Transverse colon (tissue), 4 donors: ENCODE data around the gene TTC16. TPM values are rescaled to one million over a fixed set of nuclear protein-coding genes. Genes with fewer than 3 reads are reported as not detected.
"Not testable (repeated sequence)": the region's sequence is repeated elsewhere in the genome, so short reads cannot be mapped to it uniquely, and the experiment has no call there.

Source experiments
- DNase-seq: peaks from one replicate; pipeline ENCODE4 v3.0.0-alpha.2; 2019
- H3K27ac ChIP-seq, 4 donors: fragments of 200-600 bp; sonication (generic); 2 replicates each; pipeline ENCODE4 v1.5.1; 2016 to 2018; ENCODE audit warnings: inconsistent platforms in 4 of 4
- H3K27me3 ChIP-seq: fragments of 200-600 bp; sonication (generic); 2 replicates; pipeline ENCODE4 v1.5.1; 2017; ENCODE audit warnings: inconsistent platforms
- H3K36me3 ChIP-seq, 4 donors: fragments of 200-600 bp; sonication (generic); 2 replicates each; pipeline ENCODE4 v1.5.1; 2017 to 2019; ENCODE audit warnings: inconsistent platforms in 4 of 4
- H3K4me1 ChIP-seq, 4 donors: fragments of 200-600 bp; sonication (generic); 2 replicates each; pipeline ENCODE4 v1.5.1; 2017 to 2020; ENCODE audit warnings: inconsistent platforms in 4 of 4
- H3K4me3 ChIP-seq, 4 donors: fragments of 200-600 bp; sonication (generic); 1 replicate in 1 of 4; 2 replicates in 3 of 4; pipeline versions ENCODE4 v1.5.1 to v1.6.1; 2017 to 2019; ENCODE audit warnings: inconsistent platforms in 4 of 4
- H3K9me3 ChIP-seq, 2 donors: fragments of 200-600 bp; sonication (generic); 2 replicates each; pipeline ENCODE4 v1.5.1; 2017 to 2019; ENCODE audit warnings: inconsistent platforms in 2 of 2
- EP300 ChIP-seq: sonication (generic); formaldehyde crosslinking; IDR thresholded peaks from one replicate; pipeline ENCODE4 v1.6.1; 2017; ENCODE audit warnings: antibody characterized with exemption, low read depth
- POLR2A ChIP-seq: fragments of 450-650 bp; IDR thresholded peaks from one replicate; pipeline ENCODE4 v1.6.1; 2016; ENCODE audit warnings: antibody characterized with exemption, mild to moderate bottlenecking, moderate library complexity
- POLR2AphosphoS5 ChIP-seq, 3 donors: sonication (generic); formaldehyde crosslinking; IDR thresholded peaks; one replicate each; pipeline ENCODE4 v1.6.1; 2016; ENCODE audit warnings: antibody characterized with exemption in 3 of 3
- WGBS, 2 donors: methylation state at CpG; one replicate each; pipeline ENCODE4 v1.1.5; 2018; ENCODE audit warnings: low coverage in 1 of 2; 5-methylcytosine and 5-hydroxymethylcytosine counted together
- in situ Hi-C, 4 donors: fragments of 200-750 bp; cut with MboI; loops; one replicate each; pipeline versions ENCODE4 v1.15.0 to v1.15.1; 2017; ENCODE audit warnings: low sequenced_read_pairs in 3 of 4, low pct_ligation_motif_present in 1 of 4, low pct_unique_long_range_greater_than_20kb in 1 of 4
- intact Hi-C: fragments of 100-400 bp; cut with DNase I; formaldehyde crosslinking; loops from one replicate; pipeline ENCODE4 v1.15.1; 2023; ENCODE audit warnings: low total_unique reads
- total RNA-seq, 4 donors: library from RNA; depleted of rRNA; stranded (reverse); fragments of >200 nt; gene quantifications; one replicate each; pipeline ENCODE4 v1.1.0, GENCODE V29; 2016
- TF ChIP-seq, protein P1 (sequence below), 5 experiments: fragments of 200-600 bp in 3 of 5; fragments of 450-650 bp in 2 of 5; sonication (generic) in 3 of 5; IDR thresholded peaks; 1 replicate in 2 of 5; 2 replicates in 3 of 5; pipeline ENCODE4 v1.5.1; 2016 to 2017; ENCODE audit warnings: antibody characterized with exemption in 5 of 5, inconsistent platforms in 3 of 5, mild to moderate bottlenecking in 2 of 5, moderate library complexity in 1 of 5

The TTC16 gene
- total RNA-seq, 4 donors from 2014 or later = not detected

DNA sequence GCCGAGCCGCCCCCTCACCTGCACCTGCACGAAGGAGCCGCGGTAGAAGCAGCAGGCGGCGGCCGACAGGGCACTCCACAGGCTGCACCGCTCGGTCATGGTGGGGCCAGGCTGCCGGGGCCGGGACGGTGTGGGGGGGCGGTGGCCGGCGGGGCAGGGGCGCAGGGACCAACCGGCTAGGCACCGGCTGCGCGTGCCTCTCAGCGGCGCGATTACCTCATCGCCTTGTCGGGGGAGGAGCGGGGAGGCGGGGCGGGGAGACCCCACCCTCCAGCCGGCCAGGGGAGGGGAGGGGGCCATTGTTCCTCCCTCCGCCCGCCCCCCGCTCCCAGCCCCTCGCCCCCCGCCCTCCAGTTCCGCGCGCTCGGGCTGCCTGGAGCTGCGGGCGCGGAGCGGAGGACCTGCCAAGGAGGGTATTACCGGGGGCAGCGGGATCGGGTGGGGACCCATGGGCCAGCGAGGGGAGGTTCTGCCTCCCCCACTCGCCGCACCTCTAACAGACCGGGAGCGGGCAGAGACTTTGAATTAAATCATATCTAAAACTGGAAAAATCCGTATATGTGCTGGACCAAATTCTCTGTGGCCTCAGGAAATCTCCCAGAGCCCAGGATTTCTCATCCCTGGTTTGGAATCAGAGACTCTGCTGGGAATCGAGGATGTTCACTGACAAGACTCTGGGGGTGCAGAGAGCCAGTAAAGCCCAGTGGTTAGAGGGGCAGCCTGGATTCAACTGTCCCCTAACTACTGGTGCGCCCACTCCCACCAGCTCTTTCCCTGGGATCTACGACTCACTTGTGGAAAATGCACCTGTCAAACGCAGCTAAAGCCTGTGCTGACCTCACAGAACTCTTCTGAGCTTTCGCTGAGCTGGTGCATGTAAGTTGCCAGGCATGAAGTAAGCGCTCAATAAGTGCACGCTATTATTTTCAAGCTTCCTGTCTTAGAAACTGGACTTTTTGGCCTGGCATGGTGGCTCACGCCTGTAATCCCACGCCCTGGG, 39.5 kb downstream of the TTC16 start:
- H3K27ac ChIP-seq = no peak overlapping the region

DNA sequence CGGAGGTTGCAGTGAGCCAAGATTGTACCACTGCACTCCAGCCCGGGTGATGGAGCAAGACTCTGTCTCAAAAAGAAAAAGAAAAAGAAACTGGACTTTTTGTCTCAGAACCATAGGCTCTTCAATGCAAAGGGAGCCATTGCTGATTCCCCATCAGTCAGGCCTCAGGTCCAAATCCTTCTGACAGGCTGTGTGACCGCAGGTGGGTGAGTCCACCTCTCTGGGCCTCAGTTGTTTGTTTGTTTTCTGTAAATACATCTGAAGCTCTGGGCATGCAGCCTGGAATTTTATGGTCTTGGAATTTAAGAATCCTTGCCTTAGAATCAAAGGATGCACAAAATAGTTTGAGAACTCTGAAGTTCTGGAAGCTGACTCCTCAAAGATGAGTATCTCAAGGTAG, 40.4 kb downstream of the TTC16 start:
- Histone ChIP-seq H3K9me3 (no peaks in the 10 kb centered on the region), H3K4me1 (peaks cover 0 to 3% (median 0%) of the 10 kb centered on the region in 4 donors), H3K36me3 (no peaks in the 10 kb centered on the region), H3K27ac (no peak overlapping the region), H3K4me3 (no peak overlapping the region), H3K27me3 (peaks cover 54% of the 10 kb centered on the region)
- intact Hi-C loops = no loop called here
- TF ChIP-seq POLR2AphosphoS5 (IDR thresholded peaks at IDR 0.05) (no peak), EP300 (no peak)
- TF ChIP-seq, protein P1, sequence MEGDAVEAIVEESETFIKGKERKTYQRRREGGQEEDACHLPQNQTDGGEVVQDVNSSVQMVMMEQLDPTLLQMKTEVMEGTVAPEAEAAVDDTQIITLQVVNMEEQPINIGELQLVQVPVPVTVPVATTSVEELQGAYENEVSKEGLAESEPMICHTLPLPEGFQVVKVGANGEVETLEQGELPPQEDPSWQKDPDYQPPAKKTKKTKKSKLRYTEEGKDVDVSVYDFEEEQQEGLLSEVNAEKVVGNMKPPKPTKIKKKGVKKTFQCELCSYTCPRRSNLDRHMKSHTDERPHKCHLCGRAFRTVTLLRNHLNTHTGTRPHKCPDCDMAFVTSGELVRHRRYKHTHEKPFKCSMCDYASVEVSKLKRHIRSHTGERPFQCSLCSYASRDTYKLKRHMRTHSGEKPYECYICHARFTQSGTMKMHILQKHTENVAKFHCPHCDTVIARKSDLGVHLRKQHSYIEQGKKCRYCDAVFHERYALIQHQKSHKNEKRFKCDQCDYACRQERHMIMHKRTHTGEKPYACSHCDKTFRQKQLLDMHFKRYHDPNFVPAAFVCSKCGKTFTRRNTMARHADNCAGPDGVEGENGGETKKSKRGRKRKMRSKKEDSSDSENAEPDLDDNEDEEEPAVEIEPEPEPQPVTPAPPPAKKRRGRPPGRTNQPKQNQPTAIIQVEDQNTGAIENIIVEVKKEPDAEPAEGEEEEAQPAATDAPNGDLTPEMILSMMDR (IDR thresholded peaks at IDR 0.05) = no peak
- DNase-seq = no peak
- WGBS, 2 donors = 78% methylated on average over 3 of the region's 3 CpGs; no CpG with 5 or more reads in 1 of the 2 donors
- in situ Hi-C loops = no loop called here

More for the DNA sequence above, 39.5 kb downstream of the TTC16 start:
- H3K9me3 ChIP-seq = no peaks in the 10 kb centered on the region
- intact Hi-C loops (no loop called here), in situ Hi-C loops (no loop called here)
- peaks cover 54% of the 10 kb centered on the region for H3K27me3 ChIP-seq
- no peak overlapping the region for H3K4me3 ChIP-seq
- no peaks in the 10 kb centered on the region for H3K36me3 ChIP-seq
- TF ChIP-seq EP300 = no peak
- TF ChIP-seq, protein P1 (IDR thresholded peaks at IDR 0.05) = no peak
- TF ChIP-seq POLR2AphosphoS5 (IDR thresholded peaks at IDR 0.05) = no peak
- no peak for TF ChIP-seq POLR2A
- peaks cover 0 to 3% (median 0%) of the 10 kb centered on the region in 4 donors for H3K4me1 ChIP-seq
- no peak for DNase-seq
- WGBS, 2 donors = 35 to 55% methylated on average over 6 to 31 of the region's 61 CpGs

DNA sequence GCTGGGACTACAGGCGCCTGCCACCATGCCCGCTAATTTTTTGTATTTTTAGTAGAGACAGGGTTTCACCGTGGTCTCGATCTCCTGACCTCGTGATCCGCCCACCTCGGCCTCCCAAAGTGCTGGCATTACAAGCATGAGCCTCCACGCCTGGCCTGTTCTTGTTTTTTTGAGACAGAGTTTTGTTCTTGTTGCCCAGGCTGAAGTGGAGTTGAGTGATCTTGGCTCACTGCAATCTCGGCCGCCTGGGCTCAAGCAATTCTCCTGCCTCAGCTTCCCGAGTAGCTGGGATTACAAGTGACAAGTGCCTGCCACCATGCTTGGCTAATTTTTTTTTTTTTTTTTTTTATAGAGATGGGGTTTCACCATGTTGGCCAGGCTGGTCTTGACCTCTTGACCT, 40.9 kb downstream of the TTC16 start:
- H3K27me3 ChIP-seq = peaks cover 49% of the 10 kb centered on the region
- H3K36me3 ChIP-seq, H3K4me1 ChIP-seq, H3K4me3 ChIP-seq, H3K27ac ChIP-seq, H3K9me3 ChIP-seq, DNase-seq, in situ Hi-C loops, intact Hi-C loops: not testable (repeated sequence)
- WGBS, 2 donors = 81 to 89% methylated on average over 3 to 11 of the region's 11 CpGs

DNA sequence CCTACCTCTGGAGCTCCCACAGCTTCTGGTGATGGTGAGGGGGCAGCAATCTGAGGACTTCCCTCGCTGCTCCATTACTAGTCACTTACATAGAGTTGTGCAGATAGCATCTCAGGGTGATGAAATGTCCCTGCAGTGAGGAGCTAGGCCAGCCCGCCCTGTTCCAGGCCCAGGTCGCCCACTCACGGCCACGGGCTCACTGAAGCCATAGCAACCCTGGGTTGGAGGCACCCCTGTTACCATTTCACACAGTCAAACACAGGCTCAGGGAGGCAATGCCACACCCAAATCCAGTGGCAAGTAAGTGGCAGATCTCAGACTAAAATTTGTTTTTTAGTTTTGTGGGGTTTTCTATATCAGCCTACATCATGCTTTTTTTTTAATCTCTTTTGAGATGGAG, 43.0 kb downstream of the TTC16 start:
- intact Hi-C loops = no loop called here
- peaks cover 29% of the 10 kb centered on the region for H3K27me3 ChIP-seq
- TF ChIP-seq POLR2A = no peak
- no peak for TF ChIP-seq POLR2AphosphoS5 (IDR thresholded peaks at IDR 0.05)
- no peak for TF ChIP-seq EP300
- TF ChIP-seq, protein P1 (IDR thresholded peaks at IDR 0.05) = no peak

More for the DNA sequence above, 43.0 kb downstream of the TTC16 start:
- DNase-seq = no peak
- WGBS, 2 donors = 92% methylated on average over 5 of the region's 5 CpGs; no CpG with 5 or more reads in 1 of the 2 donors
- Histone ChIP-seq H3K4me1 (peaks cover 0 to 3% (median 0%) of the 10 kb centered on the region in 4 donors), H3K27ac (no peak overlapping the region), H3K36me3 (no peaks in the 10 kb centered on the region), H3K4me3 (no peak overlapping the region), H3K9me3 (no peaks in the 10 kb centered on the region)
- in situ Hi-C loops = no loop called here
